ENCODE measurements around the gene MAST1. TPM values are rescaled to one million over a fixed set of nuclear protein-coding genes. Genes with fewer than 3 reads are reported as not detected.
"Not testable (repeated sequence)": the region's sequence is repeated elsewhere in the genome, so short reads cannot be mapped to it uniquely, and the experiment has no call there.

MAST1 gene
- total RNA-seq: 7.3 TPM

- DNase-seq (ENCODE audit: low read depth in 2 of 3, low spot score in 2 of 3): peak in 1 of 3 donors; percentile 59
These were observed at the start of gene MAST1 for GRCh38 chr19:12838182-12838885. Gene MAST1 (plus strand): TSS chr19:12838515. CDS start chr19:12838573, 58 bp downstream.

- peak in 2 of 3 donors; percentile 84 for DNase-seq (ENCODE audit: low read depth in 2 of 3, low spot score in 2 of 3)
These were observed 49.6 kb upstream of the MAST1 start for GRCh38 chr19:12788682-12789097.

DNA sequence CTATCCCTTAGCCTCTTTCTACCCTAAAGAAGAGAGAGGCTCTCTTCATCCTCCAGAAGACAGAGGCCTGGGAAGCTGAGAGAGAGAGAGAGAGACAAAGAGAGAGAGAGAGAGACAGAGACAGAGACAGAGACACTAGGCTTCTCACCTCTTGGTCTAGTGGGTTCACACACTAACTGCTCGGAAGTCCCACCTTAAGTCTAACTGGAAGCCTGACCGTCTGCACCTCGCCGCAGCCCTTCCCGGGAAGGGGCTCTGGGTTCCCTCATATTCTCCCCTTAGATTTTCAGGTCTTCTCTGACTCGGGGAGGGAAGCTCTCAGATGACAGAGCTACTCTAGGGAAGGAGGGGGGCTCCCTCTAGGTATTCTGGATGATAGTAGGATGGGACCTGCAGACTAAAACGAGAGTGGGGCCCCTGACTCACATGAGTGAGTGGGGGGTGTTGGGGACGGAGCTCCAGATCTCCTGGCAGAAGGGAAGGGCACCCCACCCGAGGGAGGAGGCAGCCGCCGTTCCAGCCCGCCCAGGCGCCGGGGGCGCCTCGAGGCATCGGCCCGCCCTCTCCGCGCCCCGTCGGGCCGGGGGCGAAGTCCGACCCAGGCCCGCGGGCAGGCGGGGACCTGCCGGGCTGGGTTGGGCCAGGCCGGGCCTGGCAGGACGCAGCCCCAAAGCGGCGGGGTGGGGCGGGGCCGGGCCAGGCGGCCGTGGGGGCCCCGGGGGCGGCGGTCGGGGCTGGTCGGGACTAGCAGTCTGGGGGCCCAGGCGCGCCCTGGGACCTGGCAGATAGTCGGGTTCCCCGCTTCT, 49.0 kb upstream of the MAST1 start:
- DNase-seq (ENCODE audit: low read depth in 2 of 3, low spot score in 2 of 3): peak in 1 of 3 donors; percentile 50

- DNase-seq (ENCODE audit: low read depth in 2 of 3, low spot score in 2 of 3): peak; percentile 86 to 98 (median 96)
These were observed 48.3 kb upstream of the MAST1 start for GRCh38 chr19:12789904-12790619.

DNA sequence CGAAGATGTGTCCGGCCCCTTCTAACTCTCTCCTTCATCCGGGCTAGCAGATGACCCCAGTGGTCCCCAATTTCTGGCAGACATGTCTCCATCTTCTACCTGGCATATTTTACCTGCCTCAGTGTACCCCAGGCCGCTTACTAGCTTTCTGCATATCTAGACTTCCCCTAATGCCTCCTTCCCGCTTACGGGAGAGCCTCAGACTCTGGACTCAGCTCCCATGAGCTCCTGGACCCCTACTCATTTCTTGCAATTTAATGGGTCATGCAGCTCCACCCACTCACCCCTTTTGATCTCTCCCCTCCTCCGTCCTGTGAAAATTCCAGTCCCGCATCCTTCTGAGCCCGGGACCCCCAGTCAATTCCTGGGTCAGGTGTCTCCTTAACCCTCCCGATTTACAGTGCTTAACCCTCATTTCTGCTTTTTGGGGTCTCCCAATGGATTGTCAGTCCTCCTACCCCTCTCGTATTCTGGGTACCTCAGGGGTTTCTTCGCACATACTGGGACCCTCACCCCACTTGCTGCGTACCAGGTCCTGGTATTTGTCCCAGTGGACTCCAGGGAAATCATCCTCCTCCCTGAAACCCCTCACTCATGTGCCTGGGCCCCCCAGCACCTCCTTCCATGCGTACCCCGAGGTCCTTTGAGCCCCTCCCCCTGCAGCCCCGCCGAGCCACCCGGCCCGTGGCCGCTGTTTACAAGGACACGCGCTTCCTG, 47.5 kb upstream of the MAST1 start:
- peak in 1 of 3 donors; percentile 21 for DNase-seq (ENCODE audit: low read depth in 2 of 3, low spot score in 2 of 3)

DNA sequence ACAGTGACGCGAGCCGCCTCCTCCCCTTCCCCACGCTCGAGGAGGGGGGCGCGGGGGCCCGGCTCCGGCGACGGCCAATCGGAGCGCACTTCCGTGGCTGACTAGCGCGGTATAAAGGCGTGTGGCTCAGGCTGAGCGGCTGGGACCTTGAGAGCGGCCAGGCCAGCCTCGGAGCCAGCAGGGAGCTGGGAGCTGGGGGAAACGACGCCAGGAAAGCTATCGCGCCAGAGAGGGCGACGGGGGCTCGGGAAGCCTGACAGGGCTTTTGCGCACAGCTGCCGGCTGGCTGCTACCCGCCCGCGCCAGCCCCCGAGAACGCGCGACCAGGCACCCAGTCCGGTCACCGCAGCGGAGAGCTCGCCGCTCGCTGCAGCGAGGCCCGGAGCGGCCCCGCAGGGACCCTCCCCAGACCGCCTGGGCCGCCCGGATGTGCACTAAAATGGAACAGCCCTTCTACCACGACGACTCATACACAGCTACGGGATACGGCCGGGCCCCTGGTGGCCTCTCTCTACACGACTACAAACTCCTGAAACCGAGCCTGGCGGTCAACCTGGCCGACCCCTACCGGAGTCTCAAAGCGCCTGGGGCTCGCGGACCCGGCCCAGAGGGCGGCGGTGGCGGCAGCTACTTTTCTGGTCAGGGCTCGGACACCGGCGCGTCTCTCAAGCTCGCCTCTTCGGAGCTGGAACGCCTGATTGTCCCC, 46.8 kb upstream of the MAST1 start, which contains the start of gene JUNB:
Gene JUNB (plus strand): TSS at position 142 of the 706 bp plus-strand sequence. CDS start 286 bp downstream, at position 428.
- peak; percentile 96 to 100 (median 97) for DNase-seq (ENCODE audit: low read depth in 2 of 3, low spot score in 2 of 3)

- peak in 2 of 3 donors; percentile 59 to 69 for DNase-seq (ENCODE audit: low read depth in 2 of 3, low spot score in 2 of 3)
These were observed 46.1 kb upstream of the MAST1 start for GRCh38 chr19:12792051-12792852.

DNA sequence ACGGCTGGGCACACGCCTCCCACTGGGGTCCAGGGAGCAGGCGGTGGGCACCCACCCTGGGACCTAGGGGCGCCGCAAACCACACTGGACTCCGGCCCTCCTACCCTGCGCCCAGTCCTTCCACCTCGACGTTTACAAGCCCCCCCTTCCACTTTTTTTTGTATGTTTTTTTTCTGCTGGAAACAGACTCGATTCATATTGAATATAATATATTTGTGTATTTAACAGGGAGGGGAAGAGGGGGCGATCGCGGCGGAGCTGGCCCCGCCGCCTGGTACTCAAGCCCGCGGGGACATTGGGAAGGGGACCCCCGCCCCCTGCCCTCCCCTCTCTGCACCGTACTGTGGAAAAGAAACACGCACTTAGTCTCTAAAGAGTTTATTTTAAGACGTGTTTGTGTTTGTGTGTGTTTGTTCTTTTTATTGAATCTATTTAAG, 45.4 kb upstream of the MAST1 start:
- no peak for DNase-seq (ENCODE audit: low read depth in 2 of 3, low spot score in 2 of 3)

- peak; percentile 96 to 97 (median 97) for DNase-seq (ENCODE audit: low read depth in 2 of 3, low spot score in 2 of 3)
These were observed 44.8 kb upstream of the MAST1 start for GRCh38 chr19:12793290-12794195.

GRCh38 chr19:12794196-12794941, 43.9 kb upstream of the MAST1 start:
- no peak for DNase-seq (ENCODE audit: low read depth in 2 of 3, low spot score in 2 of 3)

DNA sequence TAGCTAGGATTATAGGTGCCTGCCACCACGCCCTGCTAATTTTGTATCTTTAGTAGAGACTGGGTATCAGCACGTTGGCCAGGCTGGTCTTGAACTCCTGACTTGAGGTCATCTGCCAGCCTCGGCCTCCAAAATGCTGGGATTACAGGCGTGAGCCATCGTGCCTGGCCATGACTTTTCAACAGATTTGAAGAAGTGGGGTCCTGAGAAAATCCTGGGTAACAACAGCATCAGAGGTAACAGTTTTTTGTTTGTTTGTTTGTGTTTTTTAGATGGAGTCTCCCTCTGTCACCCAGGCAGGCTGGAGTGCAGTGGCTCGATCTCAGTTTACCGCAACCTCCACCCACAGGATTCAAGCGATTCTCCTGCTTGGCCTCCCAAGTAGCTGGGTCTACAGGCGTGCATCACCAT, 43.3 kb upstream of the MAST1 start:
- DNase-seq (ENCODE audit: low read depth in 2 of 3, low spot score in 2 of 3): no peak

DNA sequence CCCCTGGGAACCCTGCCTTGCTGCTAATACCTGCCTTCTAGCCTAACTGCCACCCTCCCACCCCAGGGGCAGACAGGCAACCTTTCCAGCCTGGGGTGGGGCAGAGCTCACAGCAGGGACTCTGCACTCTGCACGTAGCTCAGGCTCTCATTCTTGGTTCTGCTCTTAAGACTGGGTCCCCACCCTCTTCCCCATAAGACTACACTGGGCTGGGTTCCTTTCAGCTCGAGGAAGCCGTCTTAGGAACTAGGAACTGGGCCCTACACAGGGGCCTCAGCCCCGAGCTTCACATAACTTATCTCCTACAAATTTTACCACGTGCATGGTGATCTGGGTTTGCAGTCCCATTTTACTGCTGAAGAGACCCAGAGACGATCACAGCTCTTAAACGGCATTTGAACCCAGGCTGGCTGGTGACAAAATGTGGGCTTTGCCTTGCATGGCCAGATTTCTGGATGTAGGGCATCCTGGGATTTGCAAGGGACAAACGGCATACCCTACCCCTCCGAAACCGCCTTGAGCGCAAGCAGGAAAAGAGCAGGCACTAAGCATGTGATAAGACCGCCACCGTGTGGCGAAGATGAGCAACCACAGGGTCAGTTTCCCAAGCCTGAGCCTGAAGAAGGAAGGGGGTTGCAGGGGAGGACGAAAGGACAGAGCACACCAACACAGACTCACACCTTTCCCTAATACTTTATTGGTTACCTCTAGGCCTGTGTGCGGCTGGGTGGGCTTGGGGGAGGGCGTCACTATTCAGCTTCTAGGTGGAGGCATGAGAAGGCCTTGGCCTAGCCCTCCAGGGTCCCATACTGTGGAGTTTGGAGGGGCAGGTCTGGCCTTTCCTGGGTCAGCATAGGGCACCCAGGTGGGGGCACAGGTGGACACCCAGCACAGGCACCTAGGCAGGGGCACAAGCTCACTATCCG, 41.9 kb upstream of the MAST1 start:
- peak in 2 of 3 donors; percentile 77 to 86 for DNase-seq (ENCODE audit: low read depth in 2 of 3, low spot score in 2 of 3)

GRCh38 chr19:12797141-12797587, 41.2 kb upstream of the MAST1 start:
- DNase-seq (ENCODE audit: low read depth in 2 of 3, low spot score in 2 of 3): no peak

GRCh38 chr19:12797607-12798006, 40.7 kb upstream of the MAST1 start:
- DNase-seq (ENCODE audit: low read depth in 2 of 3, low spot score in 2 of 3): not testable (repeated sequence)

- no peak for DNase-seq (ENCODE audit: low read depth in 2 of 3, low spot score in 2 of 3)
These were observed 38.4 kb upstream of the MAST1 start for GRCh38 chr19:12799742-12800465.

Measured in hematopoietic multipotent progenitor cell (in vitro differentiated cells).